KG1 (cell line): ENCODE data around the gene MIEF1.

Experiments used
- DNase-seq: peaks from one replicate; lab custom pipeline; 2025; lab: John Stamatoyannopoulos, UW

MIEF1 gene

DNA sequence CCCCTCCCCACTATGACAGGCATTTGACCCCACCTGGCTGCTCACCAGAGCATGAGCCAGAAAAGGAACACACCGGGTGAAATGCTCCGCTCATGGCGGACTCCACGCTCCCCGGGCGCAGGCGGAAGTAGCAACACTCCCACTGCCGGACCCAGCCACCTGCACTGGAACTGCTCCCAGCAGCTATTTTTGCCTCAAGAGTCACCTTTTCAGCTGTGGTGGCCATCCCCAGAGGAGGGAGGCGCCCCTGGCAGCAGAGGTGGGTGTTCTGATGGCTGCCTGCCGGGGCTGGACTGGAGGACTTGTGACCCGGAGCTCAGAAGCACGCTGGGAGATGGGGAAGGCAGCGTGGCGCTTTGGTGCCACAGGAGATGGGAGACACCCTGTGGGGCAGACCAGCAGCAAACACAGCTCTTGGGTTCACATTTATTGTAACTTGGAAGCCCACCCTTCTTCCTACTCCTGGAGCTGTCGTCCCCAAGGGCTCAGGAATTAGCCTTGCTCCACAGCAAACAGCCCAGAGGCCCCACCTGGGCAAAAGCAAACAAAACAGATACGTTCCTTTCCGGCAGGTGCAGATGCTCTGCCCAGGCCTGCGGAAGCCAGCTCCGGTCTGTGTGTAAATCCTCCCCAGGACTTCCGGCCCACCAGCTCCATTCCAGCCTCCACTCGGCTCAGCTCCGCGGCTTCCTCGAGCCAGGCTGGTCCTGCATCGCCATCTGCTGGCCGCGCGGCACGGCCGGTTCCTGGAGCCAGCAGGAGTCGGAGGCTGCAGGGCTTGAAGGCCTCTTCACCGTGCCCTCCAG, 26.8 kb downstream of the MIEF1 start:
- peak; percentile 47 for DNase-seq

DNA sequence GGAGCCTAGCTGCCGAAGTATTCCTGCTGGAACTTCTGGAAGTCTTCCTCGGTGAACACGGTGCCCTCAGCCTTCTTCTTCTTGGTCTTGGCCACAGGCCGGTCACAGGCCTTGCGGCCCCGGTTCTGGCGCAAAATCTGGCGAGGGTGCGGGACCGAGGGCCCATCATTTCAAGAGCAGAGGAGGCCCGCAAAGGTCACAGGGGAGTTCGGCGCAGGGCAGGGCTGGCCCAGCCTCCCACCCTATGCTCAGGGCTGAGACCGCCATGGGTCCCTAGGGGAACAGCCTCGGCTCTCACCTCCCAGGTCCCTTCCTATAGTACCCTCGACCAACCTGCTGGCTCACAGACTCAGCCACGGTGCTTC, 27.4 kb downstream of the MIEF1 start:
- DNase-seq: no peak

DNA sequence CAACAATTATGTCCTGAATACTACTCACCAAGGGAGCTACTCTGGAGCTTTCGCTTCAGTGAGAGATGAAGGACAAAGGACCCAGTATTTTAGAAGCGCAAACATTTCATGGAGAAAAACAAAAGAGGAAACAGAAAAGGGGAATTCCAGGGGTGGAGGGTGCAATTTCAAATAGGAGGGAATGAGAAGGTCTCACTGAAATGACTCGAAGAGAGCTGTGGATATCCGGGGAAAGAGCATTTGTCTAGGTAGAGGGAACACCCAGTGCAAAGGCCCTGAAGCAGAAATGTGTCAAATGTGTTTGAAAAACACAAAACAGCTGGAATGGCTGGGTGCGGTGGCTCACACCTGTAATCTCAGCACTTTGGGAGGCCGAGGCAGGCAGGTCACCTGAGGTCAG, 28.0 kb downstream of the MIEF1 start:
- no peak for DNase-seq

DNA sequence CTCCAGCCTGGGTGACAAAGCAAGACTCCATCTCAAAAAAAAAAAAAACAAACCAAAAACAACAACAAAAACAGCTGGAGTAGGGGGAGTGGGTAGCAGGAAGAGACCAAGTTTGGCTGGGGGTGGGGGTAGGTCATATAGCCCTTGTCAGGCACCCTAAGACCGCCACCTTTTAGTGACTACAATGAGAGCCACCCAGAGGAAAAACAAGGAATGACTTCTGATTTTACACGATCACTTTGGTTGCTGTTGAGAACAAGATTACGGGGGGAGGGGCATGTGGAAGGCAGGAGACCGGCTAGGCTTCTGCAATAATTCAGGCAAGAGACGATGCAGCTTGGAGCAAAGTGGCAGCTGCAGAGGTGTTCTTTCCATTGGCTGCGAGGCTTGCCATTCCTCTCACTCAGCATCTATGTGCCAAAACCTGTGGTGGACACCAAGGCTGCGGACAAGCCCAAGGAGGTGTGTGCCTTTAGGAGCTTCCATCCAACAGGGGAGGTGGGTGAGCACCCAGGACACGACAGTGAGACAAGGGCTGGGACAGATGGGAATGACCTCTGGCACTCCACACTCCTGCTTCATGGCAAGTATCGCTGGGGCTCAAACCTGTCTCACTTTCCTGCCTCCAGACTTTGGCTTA, 28.7 kb downstream of the MIEF1 start:
- DNase-seq: no peak

DNA sequence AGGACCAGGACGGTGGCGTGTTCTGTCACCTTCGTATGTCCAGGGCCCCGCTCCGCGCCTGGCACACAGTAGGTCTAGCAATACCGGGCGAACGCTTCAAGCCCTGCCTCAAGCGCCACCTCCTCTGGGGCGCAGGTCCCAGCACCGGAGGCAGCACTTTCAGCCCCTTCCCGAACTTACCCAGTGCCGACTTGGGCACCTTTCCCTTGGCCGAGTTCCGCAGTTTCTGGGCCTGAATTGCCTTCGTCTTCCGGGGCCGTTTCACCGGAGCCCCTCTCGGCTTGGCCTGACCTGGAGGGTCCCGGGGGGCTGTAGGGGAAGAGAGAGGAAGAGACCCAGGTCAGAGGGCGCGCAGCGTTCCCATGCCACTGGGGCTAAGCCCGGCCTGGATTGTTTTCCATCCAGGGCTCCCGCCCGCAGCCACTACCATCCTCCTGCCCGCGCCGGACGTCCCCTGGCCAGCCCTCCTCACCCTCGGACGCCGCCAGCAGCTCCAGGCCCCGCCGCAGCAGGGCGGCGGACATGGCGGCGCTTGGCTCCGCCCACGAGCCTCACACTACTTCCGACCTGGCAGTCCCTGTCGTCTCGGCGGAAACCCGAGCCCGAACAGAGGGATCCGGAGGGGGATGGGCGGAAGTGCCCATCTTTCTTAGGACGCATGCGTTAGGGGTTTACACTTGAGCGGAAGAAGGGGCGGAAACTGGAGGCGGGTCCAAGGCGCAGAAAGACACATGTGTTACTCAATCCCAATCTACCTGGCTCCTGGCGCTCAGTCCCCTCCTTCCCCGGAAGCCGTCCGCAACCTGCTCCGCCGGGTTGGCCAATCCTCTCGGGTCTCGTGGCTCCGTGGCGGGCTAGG, 30.4 kb downstream of the MIEF1 start, which contains the start of gene RPS19BP1:
TSS of gene RPS19BP1 (minus strand) at position 534 of the 859 bp plus-strand sequence. CDS start at position 524, 10 bp downstream.
- peak; percentile 96 for DNase-seq

DNA sequence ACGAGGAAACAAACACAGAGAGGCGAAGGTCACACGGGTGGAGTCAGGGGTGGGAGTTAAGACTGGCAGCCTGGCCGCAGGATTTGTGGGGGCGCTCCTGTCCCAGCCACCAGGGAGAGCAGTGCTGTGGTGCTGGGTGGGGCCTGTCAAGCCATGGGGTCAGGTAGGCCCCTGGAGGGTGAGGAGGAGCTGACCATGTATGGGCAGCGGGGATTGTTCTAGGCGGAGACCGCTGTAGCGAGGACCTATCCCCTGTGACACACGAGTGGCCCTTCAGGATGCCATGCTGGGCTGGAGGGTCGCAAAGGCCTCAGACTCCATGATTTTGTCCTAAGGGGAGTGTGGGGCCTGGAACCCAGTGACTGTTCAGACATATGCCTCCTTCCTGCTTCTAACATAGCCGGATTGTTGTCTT, 32.0 kb downstream of the MIEF1 start:
- DNase-seq: no peak

DNA sequence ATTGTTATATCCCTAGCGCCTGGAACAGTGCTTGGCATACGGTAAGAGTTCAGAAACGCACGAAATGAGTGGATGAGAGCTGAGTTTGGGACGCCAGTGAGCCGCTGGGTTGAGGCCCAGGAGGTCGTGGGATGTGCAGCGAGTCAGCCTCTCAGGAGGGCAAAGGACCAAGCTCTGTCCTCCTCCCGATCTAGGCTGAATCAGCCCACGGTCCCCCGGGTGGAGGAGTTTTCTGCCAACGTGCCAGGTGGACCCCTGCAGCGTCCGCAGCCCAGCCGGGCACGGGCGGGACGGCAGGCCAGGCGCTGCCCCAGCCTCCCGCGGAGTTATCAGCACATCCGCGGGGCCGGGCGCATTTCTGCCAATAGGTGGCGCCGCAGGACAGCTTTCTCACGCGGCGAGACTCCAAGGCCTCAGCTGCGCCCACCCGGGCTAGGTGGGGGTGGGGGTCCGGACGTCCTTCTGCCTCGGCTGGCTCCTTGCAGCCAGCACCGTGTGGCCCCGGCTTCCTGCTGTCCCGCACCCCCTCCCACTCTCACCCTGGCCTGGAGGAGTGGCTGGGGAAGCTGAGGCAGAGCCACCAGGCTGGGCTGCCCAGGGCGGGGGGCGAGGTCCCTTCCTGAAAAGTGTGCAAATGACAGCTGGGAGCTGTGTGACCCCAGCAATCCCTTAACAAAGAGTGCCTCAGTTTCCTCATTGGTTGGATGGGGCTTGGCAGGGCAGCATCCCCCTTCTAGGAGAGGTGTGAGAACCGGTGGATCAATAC, 32.7 kb downstream of the MIEF1 start:
- peak; percentile 61 for DNase-seq

DNA sequence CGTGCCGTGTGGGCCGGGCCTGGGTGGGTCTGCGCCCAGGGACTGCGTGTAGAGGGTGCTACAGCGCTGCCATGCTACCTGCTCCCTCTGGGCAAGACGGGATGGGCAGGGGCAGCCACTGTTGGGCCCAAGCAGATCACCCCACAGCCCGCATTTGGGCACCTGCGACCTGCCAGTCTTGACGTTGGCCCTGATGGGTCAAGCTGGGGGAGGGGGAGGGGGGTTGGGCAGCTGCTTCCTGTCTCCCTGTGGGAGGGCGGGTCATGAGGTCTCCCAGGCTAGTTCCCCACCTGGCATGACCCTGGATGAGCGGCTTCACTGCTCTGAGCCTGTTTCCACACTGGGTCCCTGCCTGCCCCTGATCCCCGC, 33.3 kb downstream of the MIEF1 start:
- DNase-seq: no peak

DNA sequence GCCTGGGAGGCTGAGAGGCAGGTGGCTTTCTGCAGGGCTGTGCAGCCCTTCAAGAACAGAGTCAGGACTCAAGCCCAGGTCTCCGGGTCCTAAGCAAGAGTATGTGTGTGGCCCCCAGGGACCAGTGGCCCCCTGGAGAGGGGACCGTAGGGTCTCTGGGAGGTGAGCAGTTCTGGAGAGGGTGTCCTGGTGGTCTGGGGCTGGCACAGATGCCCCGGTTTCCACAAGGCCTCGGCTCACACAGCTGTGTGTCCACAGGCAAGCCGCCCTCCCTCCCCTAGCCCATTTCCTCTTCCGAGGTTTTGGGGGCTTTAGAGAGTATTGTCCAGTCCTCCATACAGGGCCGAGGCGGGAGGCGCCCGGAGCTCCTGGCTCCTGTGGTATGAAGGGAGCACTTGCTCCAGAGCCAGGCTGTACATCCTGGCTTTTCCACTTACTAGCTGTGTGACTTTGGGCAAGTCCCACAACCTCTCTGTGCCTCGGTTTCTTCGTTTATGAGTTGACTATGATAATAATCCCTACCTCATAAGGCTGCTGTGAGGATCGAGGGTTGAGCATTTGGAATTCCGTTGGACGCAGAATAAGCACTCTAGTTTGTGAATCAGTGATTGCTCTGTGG, 33.9 kb downstream of the MIEF1 start:
- DNase-seq: no peak

DNA sequence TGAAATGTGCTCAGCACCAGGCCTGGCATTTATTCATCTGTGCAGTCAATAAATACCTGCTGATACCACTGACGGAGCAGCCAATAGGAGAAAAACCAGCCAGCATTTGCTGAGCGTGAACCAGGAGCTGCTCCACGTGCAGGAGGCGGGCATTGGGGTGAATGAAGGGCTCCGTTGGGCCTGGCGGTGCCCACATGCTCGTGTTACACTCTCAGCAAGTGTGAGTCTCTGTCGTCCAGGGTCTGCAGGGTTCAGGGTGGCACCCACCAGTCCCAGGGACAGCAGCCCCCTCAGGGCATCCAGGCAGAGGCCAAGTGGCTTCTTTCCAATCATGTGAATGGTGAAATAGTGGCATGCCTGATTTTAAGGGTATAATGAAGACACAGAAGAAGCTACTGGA, 34.6 kb downstream of the MIEF1 start:
- no peak for DNase-seq

DNA sequence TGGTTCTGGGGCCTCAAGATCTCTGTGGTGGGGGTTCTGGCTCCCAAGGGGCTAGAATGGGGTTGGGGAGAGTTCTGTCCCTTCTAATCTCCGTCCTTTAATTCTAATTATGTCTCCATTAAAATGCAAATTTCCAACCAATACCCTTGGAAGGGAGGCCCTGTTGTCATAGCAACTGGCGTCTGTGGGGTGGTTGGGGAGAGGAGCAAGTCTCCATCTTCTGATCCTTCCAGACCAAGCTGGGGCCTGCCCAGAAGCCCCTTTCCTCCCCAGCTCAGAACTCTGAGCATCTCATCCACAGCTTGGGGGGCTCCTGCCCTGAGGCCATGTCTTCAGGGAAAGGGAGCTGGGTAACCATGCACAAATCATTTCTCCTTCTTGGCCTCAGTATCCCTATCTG, 35.9 kb downstream of the MIEF1 start:
- DNase-seq: no peak

DNA sequence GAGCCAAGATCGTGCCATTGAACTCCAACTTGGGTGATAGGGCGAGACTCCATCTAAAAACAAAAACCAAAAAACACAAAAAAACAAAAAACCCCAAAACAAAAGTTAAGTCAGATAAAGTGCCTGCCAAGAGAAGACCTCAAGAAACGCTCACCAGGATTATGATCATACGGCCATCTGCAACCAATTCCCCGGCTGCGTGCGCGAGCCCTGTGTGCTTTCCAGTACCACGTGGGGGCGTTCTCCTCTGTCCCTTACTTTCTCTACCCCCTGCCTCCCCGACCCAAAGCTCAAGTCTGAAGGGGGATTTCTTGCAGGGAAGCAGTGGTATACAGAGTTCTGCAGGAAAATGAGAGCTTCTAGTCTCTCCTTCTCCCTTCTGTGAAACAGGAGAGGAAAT, 41.0 kb downstream of the MIEF1 start:
- DNase-seq: no peak

DNA sequence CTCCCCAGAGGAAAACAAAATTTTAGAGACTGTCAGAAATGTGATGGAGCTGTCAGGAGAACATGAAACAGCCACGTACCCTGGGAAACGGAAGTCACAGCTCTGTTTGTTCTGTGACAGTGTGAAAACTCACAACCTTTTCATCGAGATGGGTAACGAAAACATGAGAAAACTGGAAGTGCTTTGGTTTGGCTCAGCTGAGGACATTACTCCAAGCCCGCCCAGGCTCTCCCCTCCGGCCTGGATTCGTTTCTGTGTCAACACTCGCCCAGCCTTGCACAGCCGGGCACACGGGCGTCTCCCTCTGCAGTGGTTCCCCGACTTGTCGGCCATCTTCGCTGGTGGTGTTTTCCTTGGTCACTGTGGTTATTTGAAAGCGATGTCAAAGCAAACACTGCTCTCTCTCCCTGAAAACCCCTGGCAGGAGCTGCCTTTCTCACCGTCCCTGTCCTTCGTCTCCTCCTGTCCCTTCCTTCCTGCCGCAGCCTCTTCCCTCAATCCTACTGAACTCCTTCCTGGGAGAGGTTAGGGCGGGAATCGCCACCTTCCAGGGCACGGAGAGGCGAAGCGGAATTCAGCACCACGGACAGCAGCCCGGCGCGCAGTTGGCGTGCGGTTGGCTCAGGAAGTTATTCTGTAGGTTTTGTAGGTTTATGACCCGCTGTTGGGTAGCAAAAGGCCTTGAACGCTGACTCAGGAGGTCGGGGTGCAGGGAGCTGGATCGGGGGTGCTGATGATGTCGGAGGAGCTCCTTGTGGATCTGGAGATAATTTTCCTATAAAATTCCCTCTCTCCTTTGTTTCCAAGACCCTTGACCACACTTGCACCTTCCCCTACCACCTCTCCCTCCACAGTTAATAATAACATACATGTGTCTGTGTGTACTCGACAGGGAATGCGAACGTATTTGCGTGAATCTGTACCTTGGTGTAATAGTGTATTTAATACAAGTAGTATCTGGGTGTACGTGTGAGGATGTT, 43.6 kb downstream of the MIEF1 start:
- no peak for DNase-seq

DNA sequence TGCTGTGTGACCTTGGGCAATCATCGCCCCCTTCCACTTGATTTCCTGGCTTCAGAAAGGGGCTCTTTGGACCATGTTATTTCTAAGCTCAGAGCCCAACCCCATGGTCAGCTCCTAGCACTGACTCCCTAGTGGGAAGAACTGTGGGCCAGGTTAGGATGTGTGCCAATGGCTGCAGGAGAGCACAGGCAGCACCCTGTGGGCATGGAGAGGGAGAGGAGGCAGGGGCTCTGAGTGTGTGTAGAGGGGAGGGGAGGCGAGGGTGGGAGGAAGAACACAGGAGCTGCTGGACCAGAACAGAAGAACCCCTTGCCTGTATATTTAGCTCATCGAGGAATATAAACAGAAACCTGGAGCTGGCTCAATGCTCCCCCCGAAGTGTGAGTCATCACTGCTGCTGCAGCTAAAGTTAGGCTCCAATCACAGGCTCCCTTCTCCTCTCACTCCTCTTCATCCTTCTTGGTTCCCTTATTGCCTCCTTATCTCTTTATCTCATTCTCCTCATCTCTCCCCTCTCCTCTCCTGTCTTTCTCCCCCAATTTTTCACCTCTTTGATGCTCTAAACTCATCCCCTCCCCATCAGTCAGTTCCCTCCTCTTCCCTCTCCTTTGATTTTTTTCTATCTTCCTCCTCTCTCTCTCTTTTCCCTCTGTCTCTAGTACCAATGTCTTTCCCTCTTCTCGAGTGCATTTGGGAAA, 44.9 kb downstream of the MIEF1 start:
- DNase-seq: no peak

DNA sequence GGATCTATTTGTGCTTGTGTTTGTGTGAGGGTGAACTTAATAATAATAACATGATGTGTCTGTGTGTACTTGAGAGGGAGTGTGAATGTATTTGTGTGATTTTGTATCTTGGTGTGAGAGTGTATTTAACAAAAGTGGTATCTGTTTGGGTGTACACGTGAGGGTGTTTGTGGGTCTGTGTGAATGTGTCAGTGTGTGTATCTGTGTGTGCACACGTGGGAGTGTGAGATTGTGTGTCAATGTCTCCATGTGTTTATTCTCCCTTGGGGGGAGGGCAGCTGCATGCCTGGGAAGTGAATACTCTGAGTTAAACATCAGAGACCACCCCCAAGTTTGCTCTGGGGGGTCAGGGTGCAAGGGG, 45.5 kb downstream of the MIEF1 start:
- DNase-seq: no peak

DNA sequence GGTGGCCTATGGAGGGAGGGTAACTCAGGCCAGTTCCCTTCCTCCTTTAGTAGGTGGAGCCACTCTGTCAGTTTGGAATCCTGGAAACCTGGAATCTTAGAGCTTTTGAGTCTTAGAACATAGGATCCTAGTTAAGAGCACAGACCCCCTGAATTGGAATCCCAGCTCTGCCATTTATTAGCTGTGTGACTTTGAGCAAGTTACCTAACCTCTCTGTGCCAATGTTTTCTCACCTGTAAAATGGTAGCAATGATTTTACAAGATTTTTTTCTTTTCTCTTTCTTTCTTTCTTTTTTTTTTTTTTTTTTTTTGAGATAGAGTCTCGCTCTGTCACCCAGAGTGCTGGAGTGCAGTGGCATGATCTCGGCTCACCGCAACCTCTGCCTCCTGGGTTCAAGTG, 51.3 kb downstream of the MIEF1 start:
- DNase-seq: no peak

DNA sequence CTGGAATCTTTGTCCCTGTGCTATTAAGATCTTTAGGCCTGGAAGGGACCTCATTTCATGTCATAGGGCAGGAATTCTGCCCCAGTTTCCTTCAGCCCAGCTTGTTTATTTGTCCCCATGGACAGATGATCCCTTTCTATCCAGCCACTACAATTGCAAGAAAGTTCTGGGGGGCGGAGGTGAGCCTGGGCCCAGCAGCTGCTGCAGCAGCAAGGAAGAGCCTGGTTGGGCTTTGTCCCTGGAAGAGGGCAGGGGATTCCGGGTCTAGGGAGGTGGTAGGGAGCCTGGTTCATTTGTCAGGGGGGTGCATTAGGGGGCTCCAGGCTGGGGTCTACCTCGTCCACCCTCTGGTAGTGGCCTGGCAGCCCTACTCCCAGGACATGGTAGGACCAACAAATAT, 52.1 kb downstream of the MIEF1 start:
- DNase-seq: no peak

DNA sequence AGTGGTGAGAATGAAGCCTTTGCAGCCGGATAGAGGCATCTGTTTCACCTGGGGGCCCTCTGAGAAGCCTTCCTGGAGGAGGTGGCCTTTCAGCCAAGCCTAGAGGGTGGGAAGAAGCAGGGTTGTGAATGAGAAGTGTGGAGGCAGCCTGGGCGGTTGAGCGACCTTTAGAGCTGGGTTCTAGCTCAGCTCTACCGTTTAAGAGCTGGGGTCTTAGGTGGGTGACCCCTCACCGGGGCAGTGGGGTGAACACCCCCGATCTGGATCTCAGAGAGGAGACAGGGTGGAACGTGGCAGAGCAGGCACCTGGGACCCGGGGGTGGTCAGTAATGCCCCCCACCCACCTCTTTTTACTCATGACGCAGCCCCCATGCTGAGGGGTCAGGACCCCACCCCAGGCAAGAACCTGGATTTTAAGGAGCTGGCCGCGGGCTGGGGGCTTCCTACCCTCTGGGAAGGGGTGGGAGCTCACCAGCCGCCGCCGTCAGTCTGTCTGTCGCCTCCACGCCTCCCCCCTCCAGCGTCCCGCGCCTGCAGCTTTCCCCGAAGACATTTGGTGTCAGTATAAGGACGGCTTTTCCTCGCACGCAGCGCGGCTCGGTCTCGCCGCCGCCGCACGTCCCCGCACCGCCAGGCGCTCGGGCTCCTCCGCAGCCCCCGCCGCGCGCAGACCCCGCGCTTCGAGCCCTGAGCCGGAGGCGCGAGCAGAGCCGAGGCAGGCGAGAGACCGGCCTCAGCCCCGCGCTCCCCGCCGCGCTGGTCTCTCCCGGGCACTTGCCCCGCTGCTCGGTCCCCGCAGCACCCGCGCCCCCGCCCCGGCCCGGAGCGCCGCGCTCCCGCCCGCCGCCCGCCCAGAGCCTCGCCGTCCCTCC, 55.1 kb downstream of the MIEF1 start:
- no peak for DNase-seq

DNA sequence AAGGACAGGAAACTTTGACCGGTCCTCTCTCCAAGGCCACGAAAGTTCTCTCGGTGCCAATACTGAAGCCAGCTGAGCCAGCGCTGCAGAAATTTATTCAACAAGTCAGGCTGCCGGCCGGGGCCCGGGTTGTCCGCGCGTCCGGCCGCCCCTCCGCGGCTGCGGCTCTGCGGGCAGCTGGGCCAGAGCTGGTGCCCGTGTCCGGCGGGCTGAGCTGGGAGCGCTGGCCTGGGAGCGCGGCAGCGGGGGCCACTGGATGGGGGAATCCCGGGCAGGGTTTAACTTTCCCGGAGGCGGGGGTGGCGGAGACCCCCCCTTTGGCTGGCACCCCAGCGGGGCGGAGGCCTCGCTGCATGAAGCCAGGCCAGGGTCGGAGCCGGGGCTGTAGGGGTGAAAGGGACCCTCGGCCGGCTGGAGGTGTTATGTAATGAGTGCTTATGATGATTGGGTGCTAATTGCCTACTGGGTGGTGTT, 56.2 kb downstream of the MIEF1 start:
- DNase-seq: no peak
